ENCODE results near the gene DLX2.

Gene DLX2

DNA sequence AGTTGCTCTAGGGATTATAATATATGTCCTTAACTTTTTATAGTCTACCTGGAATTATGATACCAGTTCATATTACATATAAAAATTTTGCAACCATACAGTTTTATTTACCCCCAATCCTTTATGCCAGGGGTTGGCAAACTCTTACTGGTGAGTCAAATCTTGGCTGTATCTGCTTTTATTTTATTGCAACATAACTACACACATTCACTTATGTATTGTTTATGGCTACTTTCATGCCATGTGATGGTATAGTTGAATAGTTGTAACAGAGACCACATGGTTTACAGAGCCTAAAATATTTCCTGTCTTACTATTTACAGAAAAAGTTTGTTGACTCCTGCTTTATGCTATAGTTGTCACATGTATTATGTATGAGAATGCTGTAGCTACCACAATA lies 25.8 kb upstream of the DLX2 start:
- Histone ChIP-seq H3K9ac (ENCODE audit: low read depth, low read length, poor library complexity, severe bottlenecking) (no peak overlapping the region), H4K20me1 (ENCODE audit: insufficient read depth, low read length, poor library complexity, severe bottlenecking) (no peaks in the 10 kb centered on the region), H3F3A (ENCODE audit: low read depth) (no peaks in the 10 kb centered on the region), H3K4me1 (ENCODE audit: insufficient read depth, low read length, poor library complexity, severe bottlenecking) (no peaks in the 10 kb centered on the region), H3K79me2 (ENCODE audit: insufficient read depth, low read length) (no peaks in the 10 kb centered on the region), H3K27me3 (ENCODE audit: insufficient read depth, low read length, poor library complexity, severe bottlenecking) (no peaks in the 10 kb centered on the region), H3K9me2 (replicated peaks; ENCODE audit: low read depth, low read length) (no peaks in the 10 kb centered on the region), H3K4me2 (ENCODE audit: low read depth, low read length, poor library complexity, severe bottlenecking) (no peak overlapping the region), H3K9me3 (ENCODE audit: insufficient read depth, low read depth, low read length) (0 out of 2 replicates have a peak, but pooled peaks cover 2% of the 10 kb centered on the region), H2AFZ (ENCODE audit: low read length) (no peak overlapping the region), H3K36me3 (ENCODE audit: insufficient read depth, low read length) (no peaks in the 10 kb centered on the region), H3K4me3 (ENCODE audit: low read length, poor library complexity, severe bottlenecking) (no peak overlapping the region)
- TF ChIP-seq EZH2phosphoT487 (IDR thresholded peaks at IDR 0.05; ENCODE audit: borderline replicate concordance) = no peak
- TF ChIP-seq, protein P1, sequence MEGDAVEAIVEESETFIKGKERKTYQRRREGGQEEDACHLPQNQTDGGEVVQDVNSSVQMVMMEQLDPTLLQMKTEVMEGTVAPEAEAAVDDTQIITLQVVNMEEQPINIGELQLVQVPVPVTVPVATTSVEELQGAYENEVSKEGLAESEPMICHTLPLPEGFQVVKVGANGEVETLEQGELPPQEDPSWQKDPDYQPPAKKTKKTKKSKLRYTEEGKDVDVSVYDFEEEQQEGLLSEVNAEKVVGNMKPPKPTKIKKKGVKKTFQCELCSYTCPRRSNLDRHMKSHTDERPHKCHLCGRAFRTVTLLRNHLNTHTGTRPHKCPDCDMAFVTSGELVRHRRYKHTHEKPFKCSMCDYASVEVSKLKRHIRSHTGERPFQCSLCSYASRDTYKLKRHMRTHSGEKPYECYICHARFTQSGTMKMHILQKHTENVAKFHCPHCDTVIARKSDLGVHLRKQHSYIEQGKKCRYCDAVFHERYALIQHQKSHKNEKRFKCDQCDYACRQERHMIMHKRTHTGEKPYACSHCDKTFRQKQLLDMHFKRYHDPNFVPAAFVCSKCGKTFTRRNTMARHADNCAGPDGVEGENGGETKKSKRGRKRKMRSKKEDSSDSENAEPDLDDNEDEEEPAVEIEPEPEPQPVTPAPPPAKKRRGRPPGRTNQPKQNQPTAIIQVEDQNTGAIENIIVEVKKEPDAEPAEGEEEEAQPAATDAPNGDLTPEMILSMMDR (conservative IDR thresholded peaks at IDR 0.05; ENCODE audit: low read length) = no peak

DNA sequence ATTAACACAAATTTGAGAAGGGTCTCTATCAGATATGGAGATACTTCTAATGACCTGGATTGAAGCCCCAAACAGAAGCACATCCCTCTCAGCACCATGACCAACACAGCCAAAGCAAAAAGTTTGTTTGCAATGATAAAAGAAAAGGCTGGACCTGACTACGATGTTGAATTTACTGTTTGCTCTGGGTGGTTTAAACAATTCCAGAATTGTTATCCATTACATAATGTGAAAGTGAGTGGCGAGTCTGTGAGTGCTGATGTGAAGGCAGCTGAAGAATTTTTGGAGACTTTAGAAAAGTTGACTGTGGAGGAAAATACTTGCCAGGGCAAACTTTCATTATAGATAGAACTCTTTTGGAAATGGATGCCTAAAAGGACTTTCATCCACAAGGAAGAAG lies 17.4 kb upstream of the DLX2 start:
- Histone ChIP-seq H3K79me2 (ENCODE audit: insufficient read depth, low read length) (no peaks in the 10 kb centered on the region), H3K9ac (ENCODE audit: low read depth, low read length, poor library complexity, severe bottlenecking) (no peak overlapping the region), H3K9me2 (replicated peaks; ENCODE audit: low read depth, low read length) (no peaks in the 10 kb centered on the region), H3K4me1 (ENCODE audit: insufficient read depth, low read length, poor library complexity, severe bottlenecking) (no peaks in the 10 kb centered on the region), H4K20me1 (ENCODE audit: insufficient read depth, low read length, poor library complexity, severe bottlenecking) (no peaks in the 10 kb centered on the region), H2AFZ (ENCODE audit: low read length) (peak overlapping the region; percentile 7; the same call in 1 of the 2 replicates), H3K9me3 (ENCODE audit: insufficient read depth, low read depth, low read length) (no peaks in the 10 kb centered on the region), H3K27me3 (ENCODE audit: insufficient read depth, low read length, poor library complexity, severe bottlenecking) (no peaks in the 10 kb centered on the region), H3K36me3 (ENCODE audit: insufficient read depth, low read length) (no peaks in the 10 kb centered on the region), H3K4me2 (ENCODE audit: low read depth, low read length, poor library complexity, severe bottlenecking) (no peak overlapping the region), H3F3A (ENCODE audit: low read depth) (no peaks in the 10 kb centered on the region), H3K4me3 (ENCODE audit: low read length, poor library complexity, severe bottlenecking) (no peak overlapping the region)
- TF ChIP-seq, protein P1 (conservative IDR thresholded peaks at IDR 0.05; ENCODE audit: low read length) = no peak
- no peak for TF ChIP-seq EZH2phosphoT487 (IDR thresholded peaks at IDR 0.05; ENCODE audit: borderline replicate concordance)

DNA sequence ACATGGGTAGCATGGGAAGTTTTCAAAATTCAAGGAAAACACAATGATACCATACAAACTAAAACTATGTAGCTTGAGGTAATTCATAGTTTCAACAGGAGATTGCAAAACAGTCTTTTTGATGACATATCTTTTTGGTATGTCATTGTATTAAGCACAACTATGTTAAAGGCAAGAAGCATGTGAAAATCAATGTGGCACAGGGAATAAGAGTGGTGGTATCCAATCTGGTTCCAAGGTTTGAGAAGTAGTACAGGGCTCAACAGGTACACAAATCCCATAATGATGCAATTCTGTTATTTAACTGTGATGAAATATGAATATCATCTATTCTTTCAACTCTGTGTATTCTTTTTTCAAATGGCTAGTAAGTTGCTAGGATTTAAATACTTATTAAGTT lies 16.4 kb upstream of the DLX2 start:
- Histone ChIP-seq H3K4me2 (ENCODE audit: low read depth, low read length, poor library complexity, severe bottlenecking) (no peak overlapping the region), H3F3A (ENCODE audit: low read depth) (no peaks in the 10 kb centered on the region), H3K9me2 (replicated peaks; ENCODE audit: low read depth, low read length) (no peaks in the 10 kb centered on the region), H3K9me3 (ENCODE audit: insufficient read depth, low read depth, low read length) (no peaks in the 10 kb centered on the region), H3K27me3 (ENCODE audit: insufficient read depth, low read length, poor library complexity, severe bottlenecking) (no peaks in the 10 kb centered on the region), H3K79me2 (ENCODE audit: insufficient read depth, low read length) (no peaks in the 10 kb centered on the region), H3K4me1 (ENCODE audit: insufficient read depth, low read length, poor library complexity, severe bottlenecking) (no peaks in the 10 kb centered on the region), H4K20me1 (ENCODE audit: insufficient read depth, low read length, poor library complexity, severe bottlenecking) (no peaks in the 10 kb centered on the region), H3K36me3 (ENCODE audit: insufficient read depth, low read length) (no peaks in the 10 kb centered on the region), H3K9ac (ENCODE audit: low read depth, low read length, poor library complexity, severe bottlenecking) (no peak overlapping the region), H2AFZ (ENCODE audit: low read length) (no peak overlapping the region), H3K4me3 (ENCODE audit: low read length, poor library complexity, severe bottlenecking) (no peak overlapping the region)
- no peak for TF ChIP-seq EZH2phosphoT487 (IDR thresholded peaks at IDR 0.05; ENCODE audit: borderline replicate concordance)
- TF ChIP-seq, protein P1 (conservative IDR thresholded peaks at IDR 0.05; ENCODE audit: low read length) = no peak

Measured in Loucy (cell line).